GM19351 (cell line): Measurements from ENCODE around the gene UST.

Experiments used
- ATAC-seq: cut with Tn5 transposase; IDR thresholded peaks from one replicate; pipeline ENCODE4 v1.9.1; 2021; ENCODE audit warnings: mild to moderate bottlenecking, moderate library complexity; ENCODE audit not compliant: unreplicated experiment

Gene UST

GRCh38 chr6:148795563-148795962 is 48.7 kb downstream of the UST start:
- no peak for ATAC-seq

- ATAC-seq = no peak
Observed at GRCh38 chr6:148799647-148800046, 52.8 kb downstream of the UST start.

- no peak for ATAC-seq
Observed at GRCh38 chr6:148800536-148800935, 53.7 kb downstream of the UST start.

GRCh38 chr6:148803979-148804378 is 57.1 kb downstream of the UST start:
- ATAC-seq = no peak

DNA sequence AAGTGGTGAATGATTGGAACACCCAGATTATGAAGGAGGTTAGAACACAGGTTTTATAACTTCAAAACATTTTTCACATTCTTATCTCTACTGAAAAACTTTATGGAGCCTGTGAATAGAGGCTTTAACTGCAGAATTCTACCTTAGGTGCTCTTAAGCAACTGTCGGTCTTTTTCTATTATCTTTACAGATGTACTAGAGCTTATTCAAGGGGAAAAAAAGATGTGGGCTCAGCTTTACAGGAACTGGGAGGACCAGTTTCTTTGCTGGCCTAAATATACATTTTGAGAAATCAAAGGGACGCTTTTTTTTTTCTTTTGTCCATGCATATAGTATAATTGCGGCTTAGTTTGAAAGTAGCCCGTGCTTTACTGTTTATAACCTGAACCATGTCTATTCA is 58.9 kb downstream of the UST start:
- no peak for ATAC-seq

- ATAC-seq = no peak
Observed at GRCh38 chr6:148807784-148808183, 61.0 kb downstream of the UST start.

DNA sequence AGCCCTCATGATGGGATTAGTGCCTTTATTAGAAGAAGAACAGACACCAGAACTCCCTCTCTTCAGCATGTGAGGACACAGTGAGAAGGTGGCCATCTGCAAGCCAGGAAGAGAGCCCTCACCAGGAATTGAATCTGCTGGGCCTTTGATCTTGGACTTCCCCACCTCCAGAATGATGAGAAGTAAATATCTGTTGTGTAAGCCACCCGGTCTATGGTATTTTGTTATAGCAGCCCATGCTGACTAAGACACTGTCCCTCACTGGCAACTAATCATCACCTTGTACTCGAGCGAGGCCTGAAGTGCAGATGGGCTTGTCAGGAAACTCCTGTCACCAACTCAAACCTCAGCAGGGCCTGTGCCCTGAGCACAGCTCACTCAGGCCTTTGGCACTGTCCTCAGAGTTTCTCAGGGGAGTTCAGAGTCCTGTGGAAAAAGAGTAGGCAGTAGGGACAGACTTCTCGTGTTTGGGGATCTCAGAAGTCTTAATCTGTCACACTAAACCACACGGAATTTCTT is 62.0 kb downstream of the UST start:
- no peak for ATAC-seq

- ATAC-seq = no peak
Observed at GRCh38 chr6:148811459-148811858, 64.6 kb downstream of the UST start.

- no peak for ATAC-seq
Observed at GRCh38 chr6:148814082-148814790, 67.4 kb downstream of the UST start.

GRCh38 chr6:148814869-148815268 is 68.0 kb downstream of the UST start:
- no peak for ATAC-seq

- no peak for ATAC-seq
Observed at GRCh38 chr6:148816117-148816516, 69.3 kb downstream of the UST start.

DNA sequence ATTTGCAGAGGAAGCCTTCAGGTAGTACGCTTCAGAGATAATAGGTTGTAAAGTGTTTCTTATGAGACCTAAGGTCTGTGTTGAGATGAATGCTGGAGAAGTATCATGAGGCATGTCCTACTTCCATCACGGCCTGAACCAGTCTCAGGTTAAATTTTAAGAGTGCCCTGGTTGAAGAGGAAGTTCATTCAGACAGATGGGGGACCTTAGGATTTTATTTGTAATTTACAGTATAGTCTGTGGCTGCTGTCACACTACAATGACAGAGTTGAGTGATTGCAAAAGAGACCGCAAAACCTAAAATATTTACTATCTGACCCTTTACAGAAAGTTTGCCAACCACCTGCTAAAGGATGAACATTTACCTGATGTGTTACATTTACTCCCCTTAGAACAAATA is 70.9 kb downstream of the UST start:
- ATAC-seq = no peak

GRCh38 chr6:148818939-148819575 is 72.2 kb downstream of the UST start:
- no peak for ATAC-seq

DNA sequence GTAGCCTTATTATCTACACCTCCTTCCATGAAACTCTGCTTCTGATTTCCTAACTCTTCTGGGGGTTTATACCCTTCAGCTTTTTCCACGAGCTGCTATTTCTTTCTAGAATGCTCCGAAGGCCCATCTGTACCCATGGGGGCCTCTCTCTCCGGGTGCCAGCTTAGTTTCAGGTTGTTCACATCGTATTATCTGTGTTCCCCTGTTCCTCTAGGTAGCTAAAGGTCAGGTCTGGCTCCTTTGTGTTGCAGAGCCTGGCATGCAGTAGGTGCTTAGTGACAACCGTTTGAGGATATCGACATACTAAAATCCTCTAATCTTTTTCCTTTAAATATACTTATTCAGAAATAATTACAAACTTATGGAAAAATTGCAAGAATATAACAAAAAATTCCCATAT is 73.0 kb downstream of the UST start:
- ATAC-seq = no peak

DNA sequence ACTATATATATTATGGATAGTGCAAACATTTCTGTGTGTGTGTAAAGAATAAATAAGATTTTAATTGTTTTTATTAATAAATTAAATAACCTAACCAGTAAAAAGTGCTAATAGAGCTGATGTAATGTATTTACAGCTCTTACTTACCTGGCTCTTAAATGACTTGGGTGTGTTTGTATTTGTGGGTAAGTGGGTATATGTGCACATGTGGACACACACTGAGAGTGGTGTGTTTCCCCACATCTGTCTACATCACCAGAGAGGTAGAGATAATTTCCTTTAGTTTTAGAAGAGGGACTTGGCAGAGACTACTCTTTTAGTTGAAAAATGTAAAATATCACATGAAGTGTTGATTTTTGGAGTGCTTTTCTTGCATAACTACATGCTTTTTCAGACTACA is 76.0 kb downstream of the UST start:
- no peak for ATAC-seq

DNA sequence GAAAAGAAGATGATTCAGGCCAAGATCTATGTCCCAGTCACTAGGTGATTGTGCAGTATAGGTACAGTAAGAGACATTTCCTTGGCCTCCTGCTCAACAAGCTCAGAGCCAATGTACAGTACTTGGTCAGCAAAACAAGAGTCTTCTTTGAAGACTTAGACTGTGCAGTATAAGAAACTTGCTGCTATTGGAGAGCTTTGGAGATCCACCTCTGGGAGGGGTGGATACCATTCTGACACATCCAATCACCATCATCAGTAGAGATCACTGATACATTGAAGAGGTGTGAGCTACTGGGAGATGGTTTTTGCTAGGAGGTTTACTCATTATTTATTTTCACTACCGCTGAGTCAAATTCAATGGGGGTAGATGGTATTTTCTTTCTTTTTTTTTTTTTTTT is 77.5 kb downstream of the UST start:
- ATAC-seq = no peak

- no peak for ATAC-seq
Observed at GRCh38 chr6:148824960-148825359, 78.1 kb downstream of the UST start.

DNA sequence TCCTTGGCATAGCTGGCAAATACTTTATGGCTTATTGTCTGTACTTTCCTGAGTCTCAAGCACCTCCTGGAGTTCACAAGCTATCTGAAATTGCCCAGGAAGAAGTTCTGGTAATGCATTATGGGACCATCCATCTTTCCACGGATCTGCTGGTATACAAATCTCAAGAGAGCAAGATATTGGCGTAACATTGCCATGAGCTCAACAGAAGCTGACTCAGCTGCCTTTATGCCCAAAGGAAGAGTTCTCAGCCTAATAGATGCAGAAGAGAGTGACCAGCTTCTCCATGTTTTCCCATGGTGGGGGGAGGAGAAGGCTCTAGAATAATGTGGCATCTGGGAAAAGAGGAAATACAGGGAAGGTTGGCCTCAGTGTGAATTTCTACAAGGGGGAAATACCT is 78.7 kb downstream of the UST start:
- ATAC-seq = no peak

GRCh38 chr6:148827416-148828045 is 80.7 kb downstream of the UST start:
- no peak for ATAC-seq

GRCh38 chr6:148828047-148828446 is 81.2 kb downstream of the UST start:
- ATAC-seq = no peak

DNA sequence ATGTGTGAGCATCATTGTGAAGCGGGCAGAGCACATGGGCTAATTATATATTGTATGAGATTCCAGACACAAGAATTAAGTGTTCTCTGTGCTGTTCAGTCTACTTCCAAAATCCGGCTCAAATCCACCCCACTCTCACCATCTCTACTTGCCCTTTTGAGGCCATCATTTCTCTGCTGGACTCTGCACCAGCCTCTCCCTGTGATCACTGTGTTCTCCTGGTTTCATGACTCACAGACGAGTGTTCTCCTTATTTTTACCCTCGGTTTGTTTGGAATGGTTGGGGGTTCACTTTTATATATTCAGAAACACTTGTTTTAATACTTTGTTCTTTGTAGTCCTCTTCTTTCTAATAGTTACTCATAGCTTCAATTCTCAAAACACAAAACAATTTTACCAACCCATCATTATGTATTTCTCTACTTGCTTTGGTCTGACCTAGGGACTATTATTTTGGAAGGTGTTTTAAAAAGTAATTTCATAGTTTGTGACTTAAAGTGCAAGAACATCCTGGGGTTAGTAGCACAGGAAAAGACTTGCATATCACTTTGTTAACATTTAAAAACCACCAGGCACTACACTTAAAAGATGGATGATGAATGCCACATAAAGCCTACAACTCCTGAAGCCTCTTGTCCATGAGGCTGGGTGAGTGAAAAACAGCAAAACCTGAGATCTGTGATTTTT is 82.7 kb downstream of the UST start:
- ATAC-seq = no peak

DNA sequence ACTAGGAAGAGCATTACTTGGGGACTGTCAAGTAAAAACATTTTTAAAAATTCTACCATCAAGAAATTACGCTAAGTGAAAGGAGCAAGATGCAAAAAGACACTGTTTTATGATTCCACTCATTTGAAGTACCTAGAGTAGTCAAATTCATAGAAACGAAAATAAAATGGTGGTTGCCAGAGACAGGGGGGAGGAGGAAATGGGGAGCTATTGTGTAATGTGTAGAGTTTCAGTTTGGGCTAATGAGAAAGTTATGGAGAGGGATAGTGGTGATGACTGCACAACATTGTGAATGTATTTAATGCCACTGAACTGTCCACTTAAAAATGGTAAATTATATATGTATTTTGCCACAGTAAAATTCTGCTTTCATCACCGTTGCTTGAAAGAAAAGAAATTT is 83.8 kb downstream of the UST start:
- peak; percentile 58 for ATAC-seq
